HG03575 (cell line): ENCODE measurements around the gene AMELX.

Experiments used
- ATAC-seq: cut with Tn5 transposase; IDR thresholded peaks from one replicate; pipeline ENCODE4 v1.9.1; 2021; ENCODE audit not compliant: unreplicated experiment, insufficient number of reproducible peaks, low FRiP score; ENCODE audit errors: extremely low read depth

Gene AMELX

GRCh38 chrX:11293113-11293512, at the start of gene AMELX:
Gene AMELX (plus strand): TSS chrX:11293413. CDS start chrX:11294789, 1,376 bp downstream.
- no peak for ATAC-seq

- ATAC-seq = no peak
Observed at GRCh38 chrX:11244636-11245035, 48.6 kb upstream of the AMELX start.

- no peak for ATAC-seq
Observed at GRCh38 chrX:11254417-11255109, 38.6 kb upstream of the AMELX start.

- no peak for ATAC-seq
Observed at GRCh38 chrX:11257290-11257689, 35.9 kb upstream of the AMELX start.

- no peak for ATAC-seq
Observed at GRCh38 chrX:11257711-11258110, 35.5 kb upstream of the AMELX start.

- no peak for ATAC-seq
Observed at GRCh38 chrX:11259437-11259836, 33.8 kb upstream of the AMELX start.

- no peak for ATAC-seq
Observed at GRCh38 chrX:11261260-11261659, 32.0 kb upstream of the AMELX start.

- no peak for ATAC-seq
Observed at GRCh38 chrX:11264925-11265324, 28.3 kb upstream of the AMELX start.

- ATAC-seq = no peak
Observed at GRCh38 chrX:11265352-11265751, 27.9 kb upstream of the AMELX start.

GRCh38 chrX:11266573-11267003, 26.6 kb upstream of the AMELX start:
- ATAC-seq = no peak

GRCh38 chrX:11267425-11267824, 25.8 kb upstream of the AMELX start:
- ATAC-seq = no peak

GRCh38 chrX:11269006-11269405, 24.2 kb upstream of the AMELX start:
- ATAC-seq = no peak

GRCh38 chrX:11269996-11270395, 23.2 kb upstream of the AMELX start:
- no peak for ATAC-seq

GRCh38 chrX:11272290-11272689, 20.9 kb upstream of the AMELX start:
- ATAC-seq = no peak

GRCh38 chrX:11272863-11273262, 20.4 kb upstream of the AMELX start:
- no peak for ATAC-seq

- ATAC-seq = no peak
Observed at GRCh38 chrX:11273544-11273943, 19.7 kb upstream of the AMELX start.

- no peak for ATAC-seq
Observed at GRCh38 chrX:11282043-11282442, 11.2 kb upstream of the AMELX start.

- ATAC-seq = no peak
Observed at GRCh38 chrX:11285651-11286050, 7.6 kb upstream of the AMELX start.

- no peak for ATAC-seq
Observed at GRCh38 chrX:11287505-11287904, 5.7 kb upstream of the AMELX start.

- ATAC-seq = no peak
Observed at GRCh38 chrX:11290416-11291102, 2.7 kb upstream of the AMELX start.

- no peak for ATAC-seq
Observed at GRCh38 chrX:11296051-11296450, 2.8 kb downstream of the AMELX start.
